Chondrocyte (in vitro differentiated cells): ENCODE measurements around the gene SEMA6C. TPM values are rescaled to one million over a fixed set of nuclear protein-coding genes. Genes with fewer than 3 reads are reported as not detected.

Source experiments
- DNase-seq: peaks from one replicate; pipeline ENCODE4 v3.0.0; 2021; ENCODE audit warnings: mixed read lengths, low spot score
- H3K27ac Mint-ChIP-seq: one replicate; pipeline ENCODE4 v1.8.0; 2021; ENCODE audit warnings: mild to moderate bottlenecking, moderate library complexity, mixed read lengths; ENCODE audit not compliant: unreplicated experiment
- H3K27me3 Mint-ChIP-seq: 2 replicates; pipeline ENCODE4 v1.8.0; 2021; ENCODE audit warnings: low read depth, mixed read lengths
- H3K36me3 Mint-ChIP-seq: 2 replicates; pipeline ENCODE4 v1.8.0; 2021; ENCODE audit warnings: low read depth, mixed read lengths
- H3K4me1 Mint-ChIP-seq: 2 replicates; pipeline ENCODE4 v1.8.0; 2021; ENCODE audit warnings: low read depth, mild to moderate bottlenecking, mixed read lengths
- H3K4me3 Mint-ChIP-seq: one replicate; pipeline ENCODE4 v1.8.0; 2021; ENCODE audit warnings: mild to moderate bottlenecking, moderate library complexity, mixed read lengths; ENCODE audit not compliant: unreplicated experiment
- H3K9me3 Mint-ChIP-seq: 2 replicates; pipeline ENCODE4 v1.8.0; 2021; ENCODE audit warnings: low read depth, mixed read lengths
- CTCF ChIP-seq: fragments of 200-600 bp; sonication (generic); IDR thresholded peaks from 2 replicates; pipeline ENCODE4 v1.5.0; 2021; ENCODE audit warnings: antibody characterized with exemption, mild to moderate bottlenecking, moderate library complexity
- total RNA-seq: library from RNA; stranded (reverse); gene quantifications from 3 replicates; pipeline ENCODE4 v1.2.1, GENCODE V29; 2021

The SEMA6C gene
- total RNA-seq, 1 donor from 2014 or later: 7.0 TPM

GRCh38 chr1:151165738-151166504 is 19.5 kb upstream of the SEMA6C start, which contains the start of the genes LYSMD1 and SCNM1:
LYSMD1 (minus strand) TSS chr1:151165902; CDS start chr1:151165258, 644 bp downstream.
SCNM1 (plus strand) TSS chr1:151166144; CDS start chr1:151166153, 9 bp downstream.
- Mint-ChIP-seq H3K36me3 (peaks cover 15% of the 10 kb centered on the region), H3K9me3 (no peaks in the 10 kb centered on the region), H3K27ac (peak within 1 kb of the TSS; percentile 99), H3K4me3 (peak within 1 kb of the TSS; percentile 97), H3K4me1 (peaks cover 34% of the 10 kb centered on the region), H3K27me3 (no peaks in the 10 kb centered on the region)
- peak; percentile 98 for DNase-seq
- no peak for TF ChIP-seq CTCF

- H3K36me3 Mint-ChIP-seq: peaks cover 18% of the 10 kb centered on the region
- peak overlapping the region; percentile 97 for H3K4me3 Mint-ChIP-seq
- peak overlapping the region; percentile 99 for H3K27ac Mint-ChIP-seq
- H3K4me1 Mint-ChIP-seq: peaks cover 34% of the 10 kb centered on the region
- TF ChIP-seq CTCF: peak; percentile 18
- no peak for DNase-seq
- no peaks in the 10 kb centered on the region for H3K9me3 Mint-ChIP-seq
- H3K27me3 Mint-ChIP-seq: no peaks in the 10 kb centered on the region
Observed at GRCh38 chr1:151165281-151165737, 18.9 kb upstream of the SEMA6C start.

- peak overlapping the region; percentile 99 for H3K27ac Mint-ChIP-seq
- no peaks in the 10 kb centered on the region for H3K27me3 Mint-ChIP-seq
- H3K9me3 Mint-ChIP-seq: no peaks in the 10 kb centered on the region
- peak overlapping the region; percentile 97 for H3K4me3 Mint-ChIP-seq
- no peak for DNase-seq
- peaks cover 19% of the 10 kb centered on the region for H3K36me3 Mint-ChIP-seq
- no peak for TF ChIP-seq CTCF
- peaks cover 34% of the 10 kb centered on the region for H3K4me1 Mint-ChIP-seq
Observed at GRCh38 chr1:151164732-151165280, 18.4 kb upstream of the SEMA6C start.

GRCh38 chr1:151159373-151159772 is 12.9 kb upstream of the SEMA6C start:
- no peaks in the 10 kb centered on the region for H3K27me3 Mint-ChIP-seq

More at GRCh38 chr1:151159373-151159772, 12.9 kb upstream of the SEMA6C start:
- DNase-seq: peak; percentile 12
- TF ChIP-seq CTCF: no peak
- peaks cover 16% of the 10 kb centered on the region for H3K36me3 Mint-ChIP-seq
- no peak overlapping the region for H3K27ac Mint-ChIP-seq
- no peaks in the 10 kb centered on the region for H3K9me3 Mint-ChIP-seq
- peaks cover 8% of the 10 kb centered on the region for H3K4me1 Mint-ChIP-seq
- no peak overlapping the region for H3K4me3 Mint-ChIP-seq
